Left renal pelvis (tissue), 4 donors: ENCODE data around the gene BDKRB1. TPM values are rescaled to one million over a fixed set of nuclear protein-coding genes. Genes with fewer than 3 reads are reported as not detected.

Source experiments
- DNase-seq, 4 donors: peaks; one replicate each; pipeline ENCODE4 v3.0.0-alpha.2; 2013; ENCODE audit warnings: low read depth in 4 of 4, low spot score in 3 of 4
- polyA plus RNA-seq, 4 donors: library from polyadenylated mRNA; unstranded; fragments of 120-200 nt; gene quantifications; one replicate each; pipeline ENCODE4 v1.2.1, GENCODE V29; 2013; ENCODE audit not compliant: insufficient read length in 4 of 4

Gene BDKRB1
- polyA plus RNA-seq, 4 donors, result 0.20 to 0.76 (median 0.40) TPM; not detected in 1

- DNase-seq, result no peak
These were observed 4.4 kb downstream of the BDKRB1 start for GRCh38 chr14:96260341-96260821.

GRCh38 chr14:96261053-96261452, 5.0 kb downstream of the BDKRB1 start:
- no peak for DNase-seq

GRCh38 chr14:96261772-96262655, 6.0 kb downstream of the BDKRB1 start:
- no peak for DNase-seq

GRCh38 chr14:96263347-96264199, 7.6 kb downstream of the BDKRB1 start:
- DNase-seq, result no peak

- no peak for DNase-seq
These were observed 8.2 kb downstream of the BDKRB1 start for GRCh38 chr14:96264200-96264553.

GRCh38 chr14:96264853-96265252, 8.8 kb downstream of the BDKRB1 start:
- no peak for DNase-seq

GRCh38 chr14:96265383-96266095, 9.5 kb downstream of the BDKRB1 start:
- no peak for DNase-seq

- no peak for DNase-seq
These were observed 11.3 kb downstream of the BDKRB1 start for GRCh38 chr14:96267336-96267735.

- no peak for DNase-seq
These were observed 11.9 kb downstream of the BDKRB1 start for GRCh38 chr14:96267916-96268315.

- no peak for DNase-seq
These were observed 12.7 kb downstream of the BDKRB1 start for GRCh38 chr14:96268431-96269358.

- DNase-seq, result no peak
These were observed 13.3 kb downstream of the BDKRB1 start for GRCh38 chr14:96269359-96269710.

GRCh38 chr14:96270565-96271420, 14.8 kb downstream of the BDKRB1 start:
- DNase-seq, result no peak

GRCh38 chr14:96271421-96271762, 15.4 kb downstream of the BDKRB1 start:
- DNase-seq, result no peak

- no peak for DNase-seq
These were observed 16.9 kb downstream of the BDKRB1 start for GRCh38 chr14:96272777-96273473.

- no peak for DNase-seq
These were observed 17.6 kb downstream of the BDKRB1 start for GRCh38 chr14:96273629-96274028.

GRCh38 chr14:96274122-96274521, 18.1 kb downstream of the BDKRB1 start:
- DNase-seq, result no peak

- DNase-seq, result no peak
These were observed 18.5 kb downstream of the BDKRB1 start for GRCh38 chr14:96274543-96274942.
